ENCODE measurements around the gene TMEM82.

TMEM82 gene

DNA sequence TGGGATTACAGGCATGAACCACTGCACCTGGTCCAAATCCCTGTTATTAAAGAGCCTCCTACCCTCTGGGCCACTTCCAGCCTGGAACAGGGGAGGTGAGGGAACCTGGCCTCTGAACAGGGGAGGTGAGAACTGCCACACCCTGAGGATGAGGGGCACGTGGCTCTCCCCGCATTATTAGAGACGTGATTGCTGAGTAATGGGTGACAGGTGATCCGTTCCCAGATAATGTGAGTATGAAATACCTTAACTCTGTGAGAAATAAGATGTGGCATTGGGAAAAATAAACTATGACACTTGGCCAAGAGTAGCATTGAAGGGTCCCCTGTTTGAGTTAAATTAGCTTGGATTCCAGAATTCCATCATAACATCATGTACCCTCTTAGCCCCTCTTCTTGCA is 19.9 kb upstream of the TMEM82 start:
- FAIRE-seq, result no peak

DNA sequence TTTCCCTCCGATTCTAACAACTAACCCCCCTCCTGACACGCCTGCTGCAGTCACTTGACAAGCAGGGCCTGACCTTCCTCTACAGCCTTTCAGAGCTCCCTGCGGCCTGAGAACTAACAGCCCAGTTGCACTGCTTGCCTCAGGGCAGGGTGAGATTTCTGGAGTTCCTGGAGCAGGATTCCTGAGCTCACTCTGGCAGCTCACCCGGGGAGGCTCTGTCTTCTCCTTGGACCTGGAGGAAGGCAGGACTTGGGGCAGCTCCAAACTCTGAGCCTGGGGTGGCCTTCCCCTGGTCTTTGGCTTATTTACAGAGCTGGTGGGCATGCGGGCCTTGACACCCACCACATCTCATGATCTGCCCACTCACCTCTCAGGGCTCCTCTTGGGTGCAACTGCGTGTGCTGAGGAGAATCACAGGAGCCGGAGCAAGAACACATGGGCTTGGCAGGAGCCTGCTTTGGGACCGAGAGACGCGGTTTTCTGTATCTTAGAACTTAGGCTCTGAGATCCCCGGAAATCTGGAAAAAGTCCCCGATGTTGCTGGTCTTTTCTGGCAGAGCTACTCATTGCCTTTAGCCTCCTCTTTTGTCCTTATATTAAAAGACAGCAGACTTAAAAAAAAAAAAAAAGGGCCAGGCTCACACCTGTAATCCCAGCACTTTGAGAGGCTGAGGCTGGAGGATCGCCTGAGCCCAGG is 19.3 kb upstream of the TMEM82 start:
- no peak for FAIRE-seq

DNA sequence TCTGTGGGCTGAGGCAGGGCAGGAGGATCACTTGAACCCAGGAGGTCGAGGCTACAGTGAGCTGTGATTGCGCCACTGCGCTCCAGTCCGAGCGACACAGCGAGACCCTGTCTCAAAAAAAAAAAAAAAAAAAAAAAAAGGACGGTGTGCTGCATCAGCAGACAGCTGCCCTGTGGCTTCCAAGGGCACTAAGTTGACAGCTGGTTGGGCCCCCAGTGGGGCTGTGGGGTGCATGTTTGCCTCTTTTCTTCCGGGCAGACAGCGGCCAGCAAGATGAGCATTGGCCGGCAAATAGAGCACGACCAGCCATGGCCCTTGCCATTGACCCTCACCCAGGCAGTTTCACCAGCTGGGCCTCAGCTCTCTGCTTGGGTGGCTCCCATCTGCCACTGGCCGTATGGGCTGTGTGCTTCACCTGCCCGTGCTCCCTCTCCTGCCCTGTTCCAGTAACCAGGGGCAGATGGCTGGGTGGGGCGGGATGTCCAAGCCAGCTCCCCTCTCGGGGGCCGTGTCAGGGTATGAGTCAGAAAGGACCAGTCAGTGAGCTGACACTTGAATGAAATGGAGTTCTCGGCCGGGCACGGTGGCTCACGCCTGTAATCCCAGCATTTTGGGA is 18.6 kb upstream of the TMEM82 start:
- FAIRE-seq, result no peak

DNA sequence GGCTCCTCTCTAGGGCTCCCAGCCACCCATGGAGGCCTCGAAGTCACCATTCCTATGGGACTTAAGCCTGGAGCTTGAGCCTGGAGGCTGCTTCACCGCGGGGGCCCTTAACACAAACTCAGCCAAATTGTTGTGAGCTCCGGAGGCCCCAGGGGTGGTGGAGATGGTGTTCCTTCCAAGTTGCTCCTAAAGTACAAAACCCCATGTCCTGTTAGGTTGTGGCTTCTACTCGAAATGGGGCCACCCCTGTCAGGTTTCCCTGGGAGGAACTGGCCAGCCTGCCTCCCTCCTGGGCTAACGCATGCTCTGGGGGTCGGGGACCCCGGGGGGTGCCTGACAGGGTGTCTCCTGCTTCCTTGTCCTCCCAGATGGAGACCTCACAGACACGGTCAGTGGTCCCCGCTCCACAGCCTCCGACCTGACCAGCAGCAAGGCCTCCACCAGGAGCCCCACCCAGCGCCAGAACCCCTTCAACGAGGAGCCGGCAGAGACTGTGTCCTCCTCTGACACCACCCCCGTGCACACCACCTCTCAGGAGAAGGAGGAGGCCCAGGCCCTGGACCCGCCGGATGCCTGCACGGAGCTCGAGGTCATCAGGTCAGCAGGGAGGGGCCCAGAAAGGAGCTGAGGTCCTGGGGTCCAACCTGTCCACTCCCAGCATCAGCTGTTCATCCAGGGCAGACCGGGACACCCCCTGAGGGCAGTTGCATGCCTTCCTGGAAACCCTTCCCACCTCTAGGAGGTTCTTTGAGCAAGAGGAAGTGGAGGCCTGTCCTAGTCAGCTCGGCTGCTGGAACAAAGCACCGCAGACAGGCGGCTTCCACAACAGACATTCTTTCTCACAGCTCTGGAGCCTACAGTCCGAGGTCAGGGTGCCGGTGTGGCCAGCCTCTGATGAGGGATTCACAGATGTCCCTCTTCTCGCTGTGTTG is 17.1 kb upstream of the TMEM82 start:
- FAIRE-seq, result no peak

DNA sequence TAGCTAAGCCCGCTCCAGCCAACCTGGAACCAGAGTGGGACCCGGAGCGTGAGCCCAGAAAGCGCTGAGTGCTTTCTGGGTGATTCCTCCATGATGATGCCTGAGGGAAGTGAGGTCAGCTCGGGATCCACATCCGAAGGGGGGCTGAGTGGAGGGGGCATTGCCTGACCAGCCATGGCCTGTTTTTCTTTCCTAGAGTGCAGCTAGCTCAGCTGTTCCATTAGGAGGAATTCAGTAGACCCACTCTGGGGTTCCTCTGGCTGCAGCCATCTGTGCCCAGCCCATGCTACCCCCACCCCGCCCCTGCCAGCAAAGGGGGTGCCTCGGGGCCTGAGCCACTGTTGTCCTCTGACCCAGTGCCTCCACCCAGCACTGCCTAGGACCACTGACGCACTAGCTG is 15.8 kb upstream of the TMEM82 start:
- no peak for FAIRE-seq

DNA sequence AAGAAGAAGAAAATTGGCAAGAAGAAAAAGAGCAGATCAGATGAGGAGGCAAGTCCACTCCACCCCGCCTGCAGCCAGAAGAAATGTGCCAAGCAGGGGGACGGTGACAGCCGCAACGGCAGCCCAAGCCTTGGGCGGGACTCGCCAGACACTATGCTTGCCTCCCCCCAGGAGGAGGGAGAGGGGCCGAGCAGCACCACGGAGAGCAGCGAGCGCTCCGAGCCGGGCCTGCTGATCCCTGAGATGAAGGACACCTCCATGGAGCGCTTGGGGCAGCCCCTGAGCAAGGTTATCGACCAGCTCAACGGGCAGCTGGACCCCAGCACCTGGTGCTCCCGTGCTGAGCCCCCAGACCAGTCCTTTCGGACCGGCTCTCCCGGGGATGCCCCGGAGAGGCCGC is 15.3 kb upstream of the TMEM82 start:
- no peak for FAIRE-seq

DNA sequence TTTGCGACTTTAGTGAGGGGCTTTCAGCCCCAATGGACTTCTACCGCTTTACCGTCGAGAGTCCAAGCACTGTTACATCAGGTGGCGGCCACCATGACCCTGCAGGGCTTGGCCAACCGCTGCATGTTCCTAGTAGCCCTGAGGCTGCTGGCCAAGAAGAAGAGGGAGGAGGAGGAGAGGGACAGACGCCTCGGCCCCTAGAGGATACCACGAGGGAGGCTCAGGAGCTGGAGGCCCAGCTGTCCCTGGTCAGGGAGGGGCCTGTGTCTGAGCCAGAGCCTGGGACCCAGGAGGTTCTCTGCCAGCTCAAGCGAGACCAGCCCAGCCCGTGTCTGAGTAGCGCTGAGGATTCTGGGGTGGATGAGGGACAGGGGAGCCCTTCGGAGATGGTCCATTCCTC is 14.9 kb upstream of the TMEM82 start:
- FAIRE-seq, result no peak

DNA sequence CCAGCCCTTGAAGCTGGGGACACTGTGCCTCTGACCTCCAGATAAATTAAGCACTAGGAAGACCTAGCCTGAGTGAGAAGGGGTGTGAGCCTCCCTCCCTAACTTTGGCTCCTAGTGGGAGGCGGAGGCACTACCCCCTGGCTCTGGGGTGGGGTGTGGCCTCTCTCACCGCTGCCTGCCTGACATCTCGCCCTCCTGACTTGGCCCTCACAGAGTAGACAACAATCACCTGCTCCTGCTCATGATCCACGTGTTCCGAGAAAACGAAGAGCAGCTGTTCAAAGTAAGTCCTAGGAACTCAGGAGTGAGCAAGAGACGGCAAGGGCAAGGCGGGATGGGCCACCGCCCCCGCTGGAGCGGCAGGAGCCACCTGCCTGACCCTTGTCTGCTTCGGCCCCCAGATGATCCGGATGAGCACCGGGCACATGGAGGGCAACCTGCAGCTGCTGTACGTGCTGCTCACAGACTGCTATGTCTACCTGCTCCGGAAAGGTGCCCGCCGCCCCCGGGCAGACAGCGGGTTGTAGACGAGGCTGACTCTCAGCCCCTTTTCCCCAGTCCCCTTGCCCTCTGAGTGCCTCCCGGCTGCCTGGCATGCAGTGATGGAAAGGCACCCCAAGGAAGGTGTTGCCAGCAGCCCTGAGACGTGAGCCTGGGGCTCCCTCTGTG is 14.3 kb upstream of the TMEM82 start:
- no peak for FAIRE-seq

DNA sequence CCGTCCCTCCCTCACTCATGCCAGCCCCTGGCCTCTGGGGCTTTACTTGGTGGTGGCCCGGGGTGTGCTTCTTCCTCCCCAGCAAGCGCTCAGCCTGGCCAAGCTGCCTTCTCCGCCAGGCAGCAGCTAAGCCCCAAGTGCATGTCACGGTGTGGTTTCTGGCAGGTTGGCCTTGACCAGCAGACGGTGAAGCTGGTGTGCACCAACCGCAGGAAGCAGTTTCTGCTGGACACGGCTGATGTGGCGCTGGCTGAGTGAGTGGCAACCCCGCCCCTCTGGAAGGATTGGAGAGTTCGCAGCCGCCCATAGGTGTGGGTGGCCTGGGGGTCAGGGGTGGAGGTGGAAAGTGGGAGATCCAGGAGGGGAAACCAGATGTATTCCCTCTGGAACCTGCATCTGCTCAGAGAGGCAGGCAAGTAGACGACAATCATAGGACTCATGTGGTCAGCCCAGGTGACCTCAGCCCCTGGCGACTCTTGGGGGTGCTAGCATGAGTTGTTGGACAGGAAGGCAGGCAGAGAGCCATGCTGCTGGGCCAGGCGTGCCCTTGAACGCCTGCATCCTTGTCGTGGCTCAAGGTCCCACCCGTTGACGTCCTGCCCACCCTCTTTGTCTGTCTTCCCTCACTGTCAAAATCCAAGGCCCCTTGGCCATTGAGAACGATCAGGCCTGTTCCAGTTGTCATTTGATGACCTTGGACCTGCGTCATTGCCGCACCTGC is 13.2 kb upstream of the TMEM82 start:
- FAIRE-seq, result no peak

DNA sequence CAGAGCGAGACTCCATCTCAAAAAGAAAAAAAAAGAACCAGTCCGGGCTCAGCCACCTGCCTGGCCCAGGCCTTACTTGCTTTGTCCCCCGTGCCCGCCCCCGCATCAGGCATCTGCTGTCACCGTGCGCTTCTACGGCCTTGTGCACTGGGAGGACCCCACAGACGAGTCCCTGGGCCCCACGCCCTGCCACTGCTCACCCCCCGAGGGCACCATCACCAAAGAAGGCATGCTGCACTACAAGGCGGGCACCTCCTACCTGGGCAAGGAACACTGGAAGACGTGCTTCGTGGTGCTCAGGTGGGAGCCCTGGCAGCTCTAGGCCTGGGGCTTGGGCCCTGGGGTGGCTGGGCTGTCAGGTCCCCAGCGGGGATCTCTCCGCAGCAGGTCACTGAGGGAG is 11.9 kb upstream of the TMEM82 start:
- no peak for FAIRE-seq

DNA sequence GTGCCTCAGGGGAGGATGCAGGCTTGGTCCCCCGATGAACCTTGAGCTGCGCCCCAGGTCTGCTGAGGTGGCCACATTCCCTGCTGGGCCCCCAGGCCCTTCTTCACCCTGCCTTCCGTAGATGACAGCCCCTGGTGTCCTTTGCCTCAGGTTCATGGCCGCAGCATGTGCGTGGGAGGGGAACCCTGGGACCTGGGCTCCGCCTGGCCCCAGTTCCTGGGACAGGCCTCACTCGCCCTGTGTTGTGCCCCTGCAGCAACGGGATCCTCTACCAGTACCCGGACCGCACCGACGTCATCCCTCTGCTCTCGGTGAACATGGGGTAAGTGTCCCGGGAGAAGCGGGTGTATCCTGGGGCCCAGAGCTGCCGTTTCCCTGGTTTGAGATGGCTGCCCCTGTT is 11.4 kb upstream of the TMEM82 start:
- no peak for FAIRE-seq

DNA sequence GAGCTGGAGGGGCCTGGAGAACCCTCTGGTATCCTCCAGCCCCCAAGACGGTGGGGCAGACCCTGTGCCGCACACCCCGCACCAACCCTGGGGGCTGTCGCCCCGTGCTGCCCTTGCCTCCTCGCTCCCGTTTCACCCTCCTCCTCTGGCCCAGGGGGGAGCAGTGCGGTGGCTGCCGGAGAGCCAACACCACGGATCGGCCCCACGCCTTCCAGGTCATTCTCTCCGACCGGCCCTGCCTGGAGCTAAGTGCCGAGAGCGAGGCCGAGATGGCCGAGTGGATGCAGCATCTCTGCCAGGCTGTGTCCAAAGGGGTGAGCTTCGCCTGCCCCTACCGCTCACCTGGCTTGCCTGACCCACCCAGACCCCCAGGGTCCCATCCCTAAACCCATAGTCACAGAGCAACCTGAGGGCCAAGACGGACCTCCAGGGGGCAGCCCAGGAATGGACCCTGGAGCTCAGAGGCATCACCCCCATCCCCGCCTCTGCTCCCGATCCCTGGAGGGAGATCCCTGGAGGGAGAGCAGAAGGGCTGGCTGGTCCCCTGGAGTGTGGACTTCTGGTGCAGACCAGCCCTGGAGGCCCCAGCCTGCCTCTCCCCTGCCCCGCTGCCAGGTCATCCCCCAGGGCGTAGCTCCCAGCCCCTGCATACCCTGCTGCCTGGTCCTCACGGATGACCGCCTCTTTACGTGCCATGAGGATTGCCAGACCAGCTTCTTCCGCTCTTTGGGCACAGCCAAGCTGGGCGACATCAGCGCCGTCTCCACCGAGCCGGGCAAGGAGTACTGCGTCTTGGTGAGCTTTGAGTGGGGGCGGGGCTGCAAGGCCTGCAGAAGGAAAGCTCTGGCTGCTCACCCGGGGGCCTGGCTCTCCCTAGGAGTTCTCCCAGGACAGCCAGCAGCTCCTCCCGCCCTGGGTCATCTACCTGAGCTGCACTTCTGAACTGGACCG is 10.3 kb upstream of the TMEM82 start:
- FAIRE-seq, result no peak

DNA sequence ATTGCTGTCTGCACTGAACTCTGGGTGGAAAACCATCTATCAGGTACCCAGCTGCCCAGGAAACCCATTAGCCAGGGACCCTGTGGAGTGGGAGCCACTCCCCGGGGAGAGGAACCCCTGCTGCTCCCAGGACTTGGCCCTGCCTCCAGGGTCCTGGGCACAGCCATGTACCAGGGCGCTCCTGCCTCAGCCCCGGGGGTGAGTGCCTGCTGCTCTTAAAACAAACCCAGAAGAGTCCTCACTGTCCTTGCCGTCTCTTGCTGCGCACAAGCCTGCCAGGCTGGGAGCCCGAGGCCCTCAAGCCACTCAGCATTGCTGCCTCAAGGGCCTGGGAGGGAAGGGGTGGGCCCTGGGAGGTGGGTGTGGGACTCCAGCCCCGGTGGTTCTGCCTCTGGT is 9.6 kb upstream of the TMEM82 start:
- FAIRE-seq, result no peak

DNA sequence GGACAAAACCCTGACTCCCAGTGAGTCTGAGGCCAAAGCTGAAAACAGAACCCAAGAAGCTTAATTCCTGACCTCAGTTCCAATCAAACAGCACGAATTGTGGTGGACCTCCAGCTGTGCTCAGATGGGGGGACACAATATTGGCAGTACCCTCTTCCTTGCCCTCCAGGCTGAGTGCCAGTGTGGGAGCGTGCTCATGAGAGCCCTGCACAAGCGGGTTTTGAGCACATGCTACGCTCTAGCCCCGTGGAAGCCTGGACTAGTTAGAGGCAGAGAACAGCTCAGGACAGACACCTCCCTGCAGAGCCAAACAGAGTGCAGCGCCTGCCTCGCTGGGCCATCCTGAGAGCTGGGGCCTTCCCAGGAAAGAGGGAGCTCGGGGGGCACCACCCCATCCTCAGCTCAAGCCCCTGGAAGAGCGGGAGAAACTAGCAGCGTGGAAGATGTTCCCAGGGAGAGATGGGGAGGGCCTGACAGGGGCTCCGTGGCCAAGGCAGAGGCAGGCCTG is 9.0 kb upstream of the TMEM82 start:
- FAIRE-seq, result no peak

DNA sequence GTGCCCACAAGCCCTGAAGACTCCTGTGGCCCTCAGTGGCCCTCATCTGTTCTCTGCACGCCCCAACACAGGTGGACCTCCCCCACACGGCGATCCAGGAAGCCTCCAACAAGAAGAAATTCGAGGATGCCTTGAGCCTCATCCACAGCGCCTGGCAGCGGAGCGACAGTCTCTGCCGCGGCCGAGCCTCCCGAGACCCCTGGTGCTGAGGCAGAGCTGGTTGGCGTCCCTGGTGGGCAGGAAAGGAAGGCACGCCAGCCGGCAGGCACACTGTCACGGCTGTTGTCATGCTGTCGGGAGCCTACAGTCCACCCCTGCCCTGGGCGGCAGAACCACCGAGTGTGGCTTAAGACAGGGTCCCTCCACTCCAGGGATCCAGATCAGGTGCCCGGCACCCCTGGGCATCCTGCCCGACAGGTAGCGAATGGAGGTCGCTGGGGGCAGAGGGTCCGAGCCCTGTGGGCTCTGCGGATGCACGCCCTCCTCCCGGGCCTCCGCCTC is 8.5 kb upstream of the TMEM82 start:
- no peak for FAIRE-seq

DNA sequence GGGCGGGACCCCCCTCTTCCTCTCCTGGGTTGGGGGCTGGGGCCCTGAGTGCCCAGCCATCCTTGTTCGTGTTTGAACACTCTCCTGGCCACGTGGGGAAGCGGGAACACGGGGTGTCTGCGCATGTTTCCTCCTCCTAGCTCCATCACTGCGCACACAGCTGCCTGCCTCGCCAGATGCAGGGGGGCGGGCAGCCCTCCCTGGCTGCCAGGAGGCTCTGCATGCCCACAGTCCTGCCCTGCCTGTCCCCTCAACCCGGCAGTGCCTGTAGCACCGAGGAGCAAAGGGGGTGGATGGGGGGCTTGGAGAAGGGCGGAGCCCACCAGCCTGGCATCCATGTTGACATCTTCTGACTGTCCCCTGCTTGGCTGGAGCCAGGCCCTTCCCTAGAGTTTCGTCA is 8.0 kb upstream of the TMEM82 start:
- no peak for FAIRE-seq

DNA sequence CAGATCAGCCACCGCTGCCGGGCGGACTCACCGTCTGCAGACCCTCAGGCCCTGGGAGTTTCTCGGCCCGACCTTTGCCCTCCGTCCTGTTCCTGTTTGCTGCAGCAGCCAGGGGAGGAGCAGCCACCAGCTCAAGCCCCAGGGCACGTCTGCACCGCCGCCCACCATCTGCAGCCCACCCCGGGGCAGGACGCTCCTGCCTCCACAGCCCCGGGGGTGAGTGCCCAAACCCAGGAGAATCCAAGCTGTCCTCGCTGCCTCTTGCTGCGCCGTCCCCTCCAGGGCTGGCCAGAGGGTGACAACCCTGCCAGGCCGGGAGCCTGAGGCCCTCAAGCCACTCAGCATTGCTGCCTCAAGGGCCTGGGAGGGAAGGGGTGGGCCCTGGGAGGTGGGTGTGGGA is 7.4 kb upstream of the TMEM82 start:
- no peak for FAIRE-seq

DNA sequence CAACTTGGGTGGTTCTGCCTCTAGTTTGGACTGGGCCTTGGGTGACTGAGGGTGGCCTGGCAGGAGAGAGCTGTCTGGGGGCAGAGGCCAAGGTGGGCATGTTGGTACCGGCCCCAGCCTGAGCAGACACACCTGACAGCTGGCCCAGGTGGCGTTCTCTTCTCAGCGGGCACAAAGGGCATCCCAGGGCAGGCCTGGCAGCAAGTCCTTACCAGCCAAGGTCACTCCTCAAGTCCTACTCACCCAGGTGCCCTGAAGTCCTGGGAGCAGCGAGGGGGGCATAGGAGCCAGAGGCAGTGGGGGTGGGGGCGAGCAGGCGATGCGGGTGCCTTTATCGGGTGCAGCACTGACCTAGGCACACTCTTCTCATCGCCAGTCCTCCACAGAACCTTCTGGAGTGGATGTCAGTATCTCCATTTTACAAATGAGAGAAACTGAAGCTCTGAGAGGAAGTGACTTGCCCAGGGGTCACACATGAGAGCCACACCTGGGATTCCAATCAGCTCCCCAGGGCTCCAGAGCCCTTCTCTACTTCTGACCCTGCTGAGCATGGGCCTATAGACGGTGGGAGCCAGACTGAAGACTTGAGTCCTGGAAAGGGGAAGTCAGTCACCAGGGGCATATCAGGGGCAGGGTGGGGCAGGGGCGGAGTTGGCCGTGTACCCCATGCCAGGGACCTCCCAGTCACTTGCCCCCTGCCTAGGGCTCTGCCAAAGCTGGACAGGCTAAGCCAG is 6.8 kb upstream of the TMEM82 start:
- no peak for FAIRE-seq

DNA sequence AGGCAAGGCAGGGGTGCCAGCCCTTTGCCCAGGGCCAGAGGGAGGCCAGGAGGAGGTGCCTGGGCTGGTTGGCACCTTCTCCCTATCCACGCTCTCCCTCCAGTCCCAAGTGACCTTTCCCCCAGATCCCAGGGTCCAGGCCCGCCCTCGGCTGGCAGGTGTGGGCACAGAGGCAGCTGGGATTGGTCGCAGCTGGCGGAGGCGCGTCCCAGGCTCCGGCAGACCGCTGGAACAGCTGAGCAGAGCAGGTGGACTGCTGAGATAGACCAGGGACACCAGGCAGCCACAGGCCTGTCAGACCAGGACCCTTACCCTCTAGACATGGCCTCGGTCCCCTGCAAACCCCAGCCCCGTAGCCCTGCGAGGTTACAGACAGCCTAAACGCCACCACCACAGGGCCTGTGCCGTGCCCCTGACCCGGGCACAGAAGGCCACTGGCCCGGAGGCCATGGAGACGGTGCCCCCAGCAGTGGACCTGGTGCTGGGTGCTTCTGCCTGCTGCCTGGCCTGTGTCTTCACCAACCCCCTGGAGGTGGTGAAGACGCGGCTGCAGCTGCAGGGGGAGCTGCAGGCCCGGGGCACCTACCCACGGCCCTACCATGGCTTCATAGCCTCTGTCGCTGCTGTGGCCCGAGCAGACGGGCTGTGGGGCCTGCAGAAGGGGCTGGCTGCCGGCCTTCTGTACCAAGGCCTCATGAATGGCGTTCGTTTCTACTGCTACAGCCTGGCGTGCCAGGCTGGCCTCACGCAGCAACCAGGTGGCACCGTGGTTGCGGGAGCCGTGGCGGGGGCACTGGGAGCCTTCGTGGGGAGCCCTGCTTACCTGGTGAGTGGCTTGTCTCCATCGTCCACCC is 6.0 kb upstream of the TMEM82 start, which contains the start of gene SLC25A34:
Gene SLC25A34, plus strand, starts transcription at position 221 of the 854 bp plus-strand sequence. Its CDS starts 228 bp downstream, at position 449.
- FAIRE-seq, result no peak

Data from colon (tissue), 2 donors.